KMS-11 (cell line): ENCODE data around the gene KCTD15.

ENCODE experiments used
- H2AFZ ChIP-seq: fragments of 200-600 bp; sonication (generic); 2 replicates; pipeline ENCODE4 v1.6.1; 2016; ENCODE audit warnings: antibody characterized with exemption, mixed run types, low read depth
- H3K27ac ChIP-seq: fragments of 200-600 bp; sonication (generic); 2 replicates; pipeline ENCODE4 v1.6.1; 2016; ENCODE audit warnings: mild to moderate bottlenecking, mixed run types
- H3K27me3 ChIP-seq: fragments of 200-600 bp; sonication (generic); 2 replicates; pipeline ENCODE4 v1.6.1; 2017; ENCODE audit warnings: mild to moderate bottlenecking, low read depth, mixed run types, moderate library complexity; ENCODE audit not compliant: insufficient read depth
- H3K36me3 ChIP-seq: fragments of 200-600 bp; sonication (generic); 2 replicates; pipeline ENCODE4 v1.6.1; 2017; ENCODE audit warnings: mild to moderate bottlenecking, mixed run types; ENCODE audit not compliant: insufficient read depth
- H3K4me1 ChIP-seq: fragments of 200-600 bp; sonication (generic); 2 replicates; pipeline ENCODE4 v1.6.1; 2016; ENCODE audit warnings: mild to moderate bottlenecking, low read depth, mixed run types; ENCODE audit not compliant: poor library complexity, severe bottlenecking
- H3K4me2 ChIP-seq: fragments of 200-600 bp; sonication (generic); 2 replicates; pipeline ENCODE4 v1.7.0; 2016; ENCODE audit warnings: mild to moderate bottlenecking, mixed run types
- H3K4me3 ChIP-seq: fragments of 200-600 bp; sonication (generic); IDR thresholded peaks from 2 replicates; pipeline ENCODE4 v1.6.1; 2017; ENCODE audit warnings: low read depth, low read length, mixed read lengths; ENCODE audit not compliant: insufficient read depth
- H3K79me2 ChIP-seq: fragments of 200-600 bp; sonication (generic); 2 replicates; pipeline ENCODE4 v1.6.1; 2016; ENCODE audit warnings: low read depth, mixed run types; ENCODE audit not compliant: insufficient read depth
- H3K9ac ChIP-seq: fragments of 200-600 bp; sonication (generic); 2 replicates; pipeline ENCODE4 v1.6.1; 2016; ENCODE audit warnings: mild to moderate bottlenecking, mixed run types
- H4K20me1 ChIP-seq: fragments of 200-600 bp; sonication (generic); 2 replicates; pipeline ENCODE4 v1.6.1; 2016; ENCODE audit warnings: mild to moderate bottlenecking, mixed run types; ENCODE audit not compliant: insufficient read depth
- CTCF ChIP-seq: fragments of 200-600 bp; sonication (generic); conservative IDR thresholded peaks from 2 replicates; pipeline ENCODE4 v1.6.1; 2017; ENCODE audit warnings: low read depth, mild to moderate bottlenecking, antibody characterized with exemption, low read length, moderate library complexity, mixed read lengths

KCTD15 gene

GRCh38 chr19:33772102-33772857, 24.4 kb upstream of the KCTD15 start:
- H4K20me1 ChIP-seq, result no peaks in the 10 kb centered on the region
- no peak overlapping the region for H3K27ac ChIP-seq
- no peak for TF ChIP-seq CTCF

GRCh38 chr19:33772858-33773180, 23.9 kb upstream of the KCTD15 start:
- Histone ChIP-seq H3K4me3 (no peak overlapping the region), H3K27me3 (peaks cover 29% of the 10 kb centered on the region; the same call in 1 of the 2 replicates), H3K27ac (no peak overlapping the region), H3K36me3 (no peaks in the 10 kb centered on the region), H2AFZ (no peak overlapping the region), H4K20me1 (no peaks in the 10 kb centered on the region), H3K4me2 (no peak overlapping the region), H3K4me1 (no peaks in the 10 kb centered on the region), H3K79me2 (no peaks in the 10 kb centered on the region), H3K9ac (no peak overlapping the region)
- no peak for TF ChIP-seq CTCF

More at GRCh38 chr19:33772102-33772857, 24.4 kb upstream of the KCTD15 start:
- H3K4me3 ChIP-seq, result no peak overlapping the region
- H3K9ac ChIP-seq, result no peak overlapping the region
- no peaks in the 10 kb centered on the region for H3K4me1 ChIP-seq
- H2AFZ ChIP-seq, result no peak overlapping the region
- H3K4me2 ChIP-seq, result no peak overlapping the region
- H3K36me3 ChIP-seq, result no peaks in the 10 kb centered on the region
- peaks cover 29% of the 10 kb centered on the region; the same call in 1 of the 2 replicates for H3K27me3 ChIP-seq
- no peaks in the 10 kb centered on the region for H3K79me2 ChIP-seq

- H4K20me1 ChIP-seq, result no peaks in the 10 kb centered on the region
- H3K4me3 ChIP-seq, result no peak overlapping the region
- H2AFZ ChIP-seq, result no peak overlapping the region
- no peak for TF ChIP-seq CTCF
- no peaks in the 10 kb centered on the region for H3K36me3 ChIP-seq
- peaks cover 4% of the 10 kb centered on the region for H3K4me1 ChIP-seq
- peaks cover 23% of the 10 kb centered on the region; the same call in 1 of the 2 replicates for H3K27me3 ChIP-seq
- no peak overlapping the region for H3K27ac ChIP-seq
- H3K4me2 ChIP-seq, result no peak overlapping the region
- no peaks in the 10 kb centered on the region for H3K79me2 ChIP-seq
- no peak overlapping the region for H3K9ac ChIP-seq
Measured at GRCh38 chr19:33773704-33774624, 22.7 kb upstream of the KCTD15 start.

- Histone ChIP-seq H3K4me1 (peaks cover 4% of the 10 kb centered on the region), H3K4me2 (no peak overlapping the region), H3K27me3 (peaks cover 16% of the 10 kb centered on the region; the same call in 1 of the 2 replicates), H3K36me3 (no peaks in the 10 kb centered on the region), H2AFZ (no peak overlapping the region), H3K4me3 (no peak overlapping the region), H3K27ac (no peak overlapping the region), H4K20me1 (no peaks in the 10 kb centered on the region), H3K9ac (no peak overlapping the region), H3K79me2 (no peaks in the 10 kb centered on the region)
- no peak for TF ChIP-seq CTCF
Measured at GRCh38 chr19:33774751-33775150, 21.9 kb upstream of the KCTD15 start.
